Measurements from ENCODE around the gene ARMC12. TPM values are rescaled to one million over a fixed set of nuclear protein-coding genes. Genes with fewer than 3 reads are reported as not detected.

The ARMC12 gene
- polyA plus RNA-seq, 1 experiment, result 0.96 TPM

GRCh38 chr6:35795453-35796071, 58.7 kb downstream of the ARMC12 start:
- no peaks in the 10 kb centered on the region for H3K36me3 ChIP-seq (ENCODE audit: control insufficient read depth, insufficient read depth, low read length)
- no peak for TF ChIP-seq CTCF (IDR thresholded peaks at IDR 0.05; ENCODE audit: insufficient read depth, low read depth, low read length)
- H3K4me3 ChIP-seq (ENCODE audit: low read depth, low read length), result no peak overlapping the region
- DNase-seq (ENCODE audit: low read depth), result no peak
- H3K27me3 ChIP-seq (ENCODE audit: control insufficient read depth, insufficient read depth, low read length), result peaks cover 8% of the 10 kb centered on the region
- ChIA-PET CTCF (no interaction called here), POLR2A (interaction anchor here (0.6 kb wide), 1 partner anchor 700 kb away, joined by 5 read pairs; no protein-coding TSS in a partner anchor)

GRCh38 chr6:35796236-35796635, 59.4 kb downstream of the ARMC12 start:
- CTCF ChIA-PET, result interaction anchor here (0.5 to 1.9 kb wide), 3 partner anchors 9 to 276 kb away, joined by 3 to 10 read pairs (median 3); no protein-coding TSS in a partner anchor

GRCh38 chr6:35797837-35798526, 61.1 kb downstream of the ARMC12 start:
- no peak for DNase-seq (ENCODE audit: low read depth)
- TF ChIP-seq CTCF (IDR thresholded peaks at IDR 0.05; ENCODE audit: insufficient read depth, low read depth, low read length), result no peak
- CTCF ChIA-PET, result interaction anchor here (0.8 to 1.9 kb wide), 3 partner anchors 10 to 16 kb away, joined by 3 to 10 read pairs (median 5); no protein-coding TSS in a partner anchor
- Histone ChIP-seq H3K36me3 (ENCODE audit: control insufficient read depth, insufficient read depth, low read length) (no peaks in the 10 kb centered on the region), H3K4me3 (ENCODE audit: low read depth, low read length) (no peak overlapping the region), H3K27me3 (ENCODE audit: control insufficient read depth, insufficient read depth, low read length) (peaks cover 7% of the 10 kb centered on the region)
- POLR2A ChIA-PET, result no interaction called here

More at GRCh38 chr6:35796236-35796635, 59.4 kb downstream of the ARMC12 start:
- no peak for TF ChIP-seq CTCF (IDR thresholded peaks at IDR 0.05; ENCODE audit: insufficient read depth, low read depth, low read length)
- POLR2A ChIA-PET, result interaction anchor here (0.6 kb wide), 1 partner anchor 699 kb away, joined by 5 read pairs; no protein-coding TSS in a partner anchor
- Histone ChIP-seq H3K4me3 (ENCODE audit: low read depth, low read length) (no peak overlapping the region), H3K36me3 (ENCODE audit: control insufficient read depth, insufficient read depth, low read length) (no peaks in the 10 kb centered on the region), H3K27me3 (ENCODE audit: control insufficient read depth, insufficient read depth, low read length) (peaks cover 8% of the 10 kb centered on the region)
- no peak for DNase-seq (ENCODE audit: low read depth)

Other genes with a start within 250 kb of the ARMC12 start
- gene TEAD3, start 240.0 kb upstream of the ARMC12 start, polyA plus RNA-seq (2011; rRNA removed), result 22.5 and 40.6 TPM in 2 replicates
- gene TULP1, start 224.1 kb upstream of the ARMC12 start, polyA plus RNA-seq (2011; rRNA removed), result not detected in 2 replicates
- 1.6 and 2.3 TPM in 2 replicates for gene FKBP5, start 48.1 kb upstream of the ARMC12 start, polyA plus RNA-seq (2011; rRNA removed)
- gene CLPSL2, start 39.6 kb downstream of the ARMC12 start, polyA plus RNA-seq (2011; rRNA removed), result not detected in 2 replicates
- gene CLPSL1, start 44.0 kb downstream of the ARMC12 start, polyA plus RNA-seq (2011; rRNA removed), result not detected in 2 replicates
- not detected in 2 replicates for gene CLPS, start 60.3 kb downstream of the ARMC12 start, polyA plus RNA-seq (2011; rRNA removed)
- not detected in 2 replicates for gene LHFPL5, start 68.3 kb downstream of the ARMC12 start, polyA plus RNA-seq (2011; rRNA removed)
- 12.6 and 26.0 TPM in 2 replicates for gene SRPK1, start 184.1 kb downstream of the ARMC12 start, polyA plus RNA-seq (2011; rRNA removed)

Data from BJ (cell line).